GOT3 (cell line): ENCODE measurements around the gene YJEFN3.

Experiments
- DNase-seq: peaks from one replicate; lab custom pipeline; 2025; ENCODE audit warnings: mixed read lengths; lab: John Stamatoyannopoulos, UW

The YJEFN3 gene

GRCh38 chr19:19528721-19529490 lies at the start of gene YJEFN3:
YJEFN3 (plus strand) TSS chr19:19528911; CDS start chr19:19528933, 22 bp downstream.
- no peak for DNase-seq

GRCh38 chr19:19480688-19481087 lies 48.0 kb upstream of the YJEFN3 start:
- DNase-seq = no peak

GRCh38 chr19:19482809-19483596 lies 45.7 kb upstream of the YJEFN3 start:
- no peak for DNase-seq

- no peak for DNase-seq
Observed at GRCh38 chr19:19485161-19485997, 43.3 kb upstream of the YJEFN3 start.

GRCh38 chr19:19485998-19486290 lies 42.8 kb upstream of the YJEFN3 start:
- DNase-seq = no peak

- DNase-seq = no peak
Observed at GRCh38 chr19:19486343-19487076, 42.2 kb upstream of the YJEFN3 start.

GRCh38 chr19:19487077-19487949 lies 41.4 kb upstream of the YJEFN3 start:
- no peak for DNase-seq

GRCh38 chr19:19487950-19488874 lies 40.5 kb upstream of the YJEFN3 start:
- no peak for DNase-seq

GRCh38 chr19:19488875-19489690 lies 39.6 kb upstream of the YJEFN3 start:
- DNase-seq = peak; percentile 47

GRCh38 chr19:19489804-19490204 lies 38.9 kb upstream of the YJEFN3 start:
- DNase-seq = no peak

GRCh38 chr19:19490214-19490968 lies 38.3 kb upstream of the YJEFN3 start:
- peak; percentile 20 for DNase-seq

- DNase-seq = no peak
Observed at GRCh38 chr19:19491321-19492025, 37.2 kb upstream of the YJEFN3 start.

- no peak for DNase-seq
Observed at GRCh38 chr19:19492026-19492610, 36.6 kb upstream of the YJEFN3 start.

- DNase-seq = no peak
Observed at GRCh38 chr19:19493841-19494546, 34.7 kb upstream of the YJEFN3 start.

GRCh38 chr19:19495614-19496603 lies 32.8 kb upstream of the YJEFN3 start:
- DNase-seq = no peak
